Astrocyte (in vitro differentiated cells and primary cell): ENCODE measurements around the gene DNHD1. TPM values are rescaled to one million over a fixed set of nuclear protein-coding genes. Genes with fewer than 3 reads are reported as not detected.
A peak's percentile ranks its signal among the peaks of the same experiment; 100 is the strongest.

Experiments
- DNase-seq: peaks from one replicate; pipeline ENCODE4 v3.0.0-alpha.2; 2010; ENCODE audit warnings: low read depth
- FAIRE-seq: peaks from 2 replicates; lab custom pipeline; 2011; peaks lifted over from hg19 to GRCh38; lab: Jason Lieb, UNC
- H2AFZ ChIP-seq: 2 replicates; pipeline ENCODE4 v1.6.0; 2012; ENCODE audit warnings: low read depth, low read length, inconsistent platforms
- H3K27ac ChIP-seq: 2 replicates; pipeline ENCODE4 v1.5.1; 2011; ENCODE audit warnings: low read depth, low read length, inconsistent platforms
- H3K27me3 ChIP-seq: 2 replicates; pipeline ENCODE4 v1.6.0; 2011; ENCODE audit warnings: low read length, inconsistent platforms; ENCODE audit not compliant: insufficient read depth
- H3K36me3 ChIP-seq: 2 replicates; pipeline ENCODE4 v1.5.1; 2011; ENCODE audit warnings: low read length, inconsistent platforms; ENCODE audit not compliant: insufficient read depth
- H3K4me1 ChIP-seq: 2 replicates; pipeline ENCODE4 v1.5.1; 2011; ENCODE audit warnings: low read length, inconsistent platforms; ENCODE audit not compliant: insufficient read depth
- H3K4me2 ChIP-seq: 2 replicates; pipeline ENCODE4 v1.6.0; 2012; ENCODE audit warnings: low read length, inconsistent platforms
- H3K4me3 ChIP-seq: 2 replicates; pipeline ENCODE4 v1.5.1; 2011; ENCODE audit warnings: low read depth, mild to moderate bottlenecking, low read length, inconsistent platforms; ENCODE audit not compliant: insufficient read depth
- H3K79me2 ChIP-seq: 2 replicates; pipeline ENCODE4 v1.6.0; 2012; ENCODE audit warnings: mild to moderate bottlenecking, low read length, inconsistent platforms; ENCODE audit not compliant: insufficient read depth
- H3K9ac ChIP-seq: 2 replicates; pipeline ENCODE4 v1.6.0; 2012; ENCODE audit warnings: mild to moderate bottlenecking, low read length, inconsistent platforms
- H3K9me3 ChIP-seq: 2 replicates; pipeline ENCODE4 v1.5.1; 2012; ENCODE audit warnings: low read depth, mild to moderate bottlenecking, low read length, inconsistent platforms; ENCODE audit not compliant: insufficient read depth
- H4K20me1 ChIP-seq: 2 replicates; pipeline ENCODE4 v1.6.0; 2012; ENCODE audit warnings: low read length, inconsistent platforms; ENCODE audit not compliant: insufficient read depth
- H3K27ac Mint-ChIP-seq: one replicate; pipeline ENCODE4 v1.8.0; 2021; ENCODE audit warnings: mild to moderate bottlenecking, mixed read lengths; ENCODE audit not compliant: unreplicated experiment
- H3K27me3 Mint-ChIP-seq: one replicate; pipeline ENCODE4 v1.8.0; 2021; ENCODE audit warnings: low read depth, mixed read lengths; ENCODE audit not compliant: unreplicated experiment
- H3K36me3 Mint-ChIP-seq: one replicate; pipeline ENCODE4 v1.8.0; 2021; ENCODE audit warnings: low read depth, mixed read lengths; ENCODE audit not compliant: unreplicated experiment
- H3K4me1 Mint-ChIP-seq: one replicate; pipeline ENCODE4 v1.8.0; 2021; ENCODE audit warnings: low read depth, mixed read lengths; ENCODE audit not compliant: unreplicated experiment
- H3K4me3 Mint-ChIP-seq: one replicate; pipeline ENCODE4 v1.8.0; 2021; ENCODE audit warnings: mild to moderate bottlenecking, moderate library complexity, mixed read lengths; ENCODE audit not compliant: unreplicated experiment
- H3K9me3 Mint-ChIP-seq: one replicate; pipeline ENCODE4 v1.8.0; 2021; ENCODE audit warnings: mild to moderate bottlenecking, mixed read lengths; ENCODE audit not compliant: unreplicated experiment
- EZH2 ChIP-seq: IDR thresholded peaks from 2 replicates; pipeline ENCODE4 v1.6.1; 2012; ENCODE audit warnings: mild to moderate bottlenecking, low read length, inconsistent platforms; ENCODE audit not compliant: insufficient read depth
- total RNA-seq: library from RNA; stranded (reverse); gene quantifications from 2 replicates; pipeline ENCODE4 v1.2.1, GENCODE V29; 2021
- TF ChIP-seq, protein P1 (sequence below): IDR thresholded peaks from 2 replicates; pipeline ENCODE4 v1.5.1; 2011; ENCODE audit warnings: low read depth, mild to moderate bottlenecking, inconsistent platforms, low read length, moderate library complexity; ENCODE audit not compliant: insufficient read depth

DNHD1 gene
- total RNA-seq, 1 donor from 2014 or later = 8.2 TPM

DNA sequence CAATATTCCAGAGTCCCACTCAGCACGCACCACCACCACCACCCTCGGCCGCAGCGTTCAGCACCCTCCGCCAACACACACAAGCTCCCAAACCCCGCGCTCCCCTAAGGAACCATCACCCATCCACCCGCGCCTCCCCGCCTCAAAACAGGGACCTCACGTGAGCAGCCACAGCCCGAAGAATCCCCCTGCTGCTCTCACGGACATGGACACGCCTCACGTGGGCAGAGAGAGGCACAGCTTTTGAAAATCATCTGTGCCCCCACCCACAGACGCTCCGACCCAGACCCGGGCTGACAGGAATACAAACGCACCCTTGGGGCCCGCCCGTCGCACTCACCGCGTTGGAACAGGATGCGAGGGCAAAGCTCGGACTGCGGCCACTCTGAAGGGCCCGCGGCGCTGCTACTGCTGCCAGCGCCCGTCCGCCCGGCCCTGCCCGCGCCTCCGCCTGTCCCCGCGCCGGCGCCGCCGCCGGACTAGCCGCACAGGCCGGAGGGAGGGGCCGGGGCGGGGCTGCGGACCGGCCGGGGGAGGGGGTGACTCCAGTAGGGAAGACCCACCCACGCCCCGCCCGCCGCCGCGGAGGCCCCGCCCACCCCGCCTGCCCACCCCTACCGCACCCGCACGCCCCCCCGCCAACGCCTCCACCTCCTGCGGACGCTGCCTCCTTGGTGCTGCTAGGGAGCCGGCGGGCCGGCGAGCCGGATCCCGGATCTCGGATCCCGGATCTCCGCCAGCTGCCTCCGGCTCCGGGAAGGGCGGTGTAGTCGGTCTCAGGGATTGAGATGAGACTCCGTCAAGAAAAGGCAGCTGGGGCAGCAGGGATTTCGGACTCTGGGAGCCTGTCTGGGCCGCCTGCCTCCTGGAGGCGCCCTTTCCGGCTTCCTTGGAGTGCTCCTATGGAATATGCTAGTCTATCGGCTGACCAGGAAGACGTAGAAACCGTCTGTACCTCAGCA is 23.3 kb upstream of the DNHD1 start, which contains the start of gene TRIM3:
Gene TRIM3 (minus strand): TSS at position 491 of the 962 bp plus-strand sequence. CDS start 8,246 bp downstream, outside the sequence.
- H3K4me3 Mint-ChIP-seq = peak within 1 kb of the TSS; percentile 93
- H3K36me3 Mint-ChIP-seq = peaks cover 13% of the 10 kb centered on the region
- no peaks in the 10 kb centered on the region for H3K9me3 Mint-ChIP-seq
- H2AFZ ChIP-seq = peak within 1 kb of the TSS; percentile 90
- TF ChIP-seq EZH2 = no peak
- TF ChIP-seq, protein P1, sequence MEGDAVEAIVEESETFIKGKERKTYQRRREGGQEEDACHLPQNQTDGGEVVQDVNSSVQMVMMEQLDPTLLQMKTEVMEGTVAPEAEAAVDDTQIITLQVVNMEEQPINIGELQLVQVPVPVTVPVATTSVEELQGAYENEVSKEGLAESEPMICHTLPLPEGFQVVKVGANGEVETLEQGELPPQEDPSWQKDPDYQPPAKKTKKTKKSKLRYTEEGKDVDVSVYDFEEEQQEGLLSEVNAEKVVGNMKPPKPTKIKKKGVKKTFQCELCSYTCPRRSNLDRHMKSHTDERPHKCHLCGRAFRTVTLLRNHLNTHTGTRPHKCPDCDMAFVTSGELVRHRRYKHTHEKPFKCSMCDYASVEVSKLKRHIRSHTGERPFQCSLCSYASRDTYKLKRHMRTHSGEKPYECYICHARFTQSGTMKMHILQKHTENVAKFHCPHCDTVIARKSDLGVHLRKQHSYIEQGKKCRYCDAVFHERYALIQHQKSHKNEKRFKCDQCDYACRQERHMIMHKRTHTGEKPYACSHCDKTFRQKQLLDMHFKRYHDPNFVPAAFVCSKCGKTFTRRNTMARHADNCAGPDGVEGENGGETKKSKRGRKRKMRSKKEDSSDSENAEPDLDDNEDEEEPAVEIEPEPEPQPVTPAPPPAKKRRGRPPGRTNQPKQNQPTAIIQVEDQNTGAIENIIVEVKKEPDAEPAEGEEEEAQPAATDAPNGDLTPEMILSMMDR = peak; percentile 25
- peaks cover 39% of the 10 kb centered on the region for H3K79me2 ChIP-seq
- H3K9ac ChIP-seq = peak within 1 kb of the TSS; percentile 93
- H3K36me3 ChIP-seq = peaks cover 13% of the 10 kb centered on the region
- FAIRE-seq (no peak), DNase-seq (peak; percentile 72)
- peaks cover 30% of the 10 kb centered on the region for H4K20me1 ChIP-seq
- peaks cover 15% of the 10 kb centered on the region for H3K4me1 ChIP-seq
- peak within 1 kb of the TSS; percentile 93 for H3K4me3 ChIP-seq
- peak within 1 kb of the TSS; percentile 99 for H3K4me2 ChIP-seq
- H3K9me3 ChIP-seq = no peaks in the 10 kb centered on the region
- H3K27me3 Mint-ChIP-seq = no peaks in the 10 kb centered on the region
- H3K27ac Mint-ChIP-seq = peak within 1 kb of the TSS; percentile 96
- H3K4me1 Mint-ChIP-seq = peaks cover 11% of the 10 kb centered on the region
- no peaks in the 10 kb centered on the region for H3K27me3 ChIP-seq
- peak within 1 kb of the TSS; percentile 81 for H3K27ac ChIP-seq

DNA sequence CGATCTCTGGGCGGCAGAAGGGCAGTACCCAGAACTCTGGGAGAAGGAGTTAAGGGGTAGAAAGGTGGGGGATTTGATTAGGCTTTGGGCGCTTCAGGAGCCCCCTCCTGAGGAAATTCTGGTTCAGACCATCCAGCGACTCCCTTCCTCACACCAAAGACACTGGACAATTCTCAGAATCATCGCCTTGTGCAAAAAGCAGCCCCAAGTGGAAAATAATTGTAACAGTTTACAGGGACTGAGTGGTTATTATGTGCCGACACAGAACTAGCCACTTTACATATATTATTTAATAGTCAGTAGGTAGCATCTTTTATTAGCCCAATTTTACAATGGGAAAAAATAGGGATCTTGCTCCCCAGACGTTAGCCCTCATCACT is 22.7 kb upstream of the DNHD1 start:
- H3K27me3 ChIP-seq = no peaks in the 10 kb centered on the region
- Mint-ChIP-seq H3K4me3 (peak overlapping the region; percentile 86), H3K9me3 (no peaks in the 10 kb centered on the region), H3K27me3 (no peaks in the 10 kb centered on the region), H3K4me1 (peaks cover 12% of the 10 kb centered on the region), H3K36me3 (peaks cover 18% of the 10 kb centered on the region), H3K27ac (peak overlapping the region; percentile 96)
- peak overlapping the region; percentile 81 for H3K27ac ChIP-seq
- DNase-seq (no peak), FAIRE-seq (no peak)
- peaks cover 17% of the 10 kb centered on the region for H3K36me3 ChIP-seq
- peaks cover 11% of the 10 kb centered on the region for H3K4me1 ChIP-seq
- H3K9ac ChIP-seq = peak overlapping the region; percentile 90
- H3K4me3 ChIP-seq = peak overlapping the region; percentile 75
- peak overlapping the region; percentile 83 for H2AFZ ChIP-seq
- TF ChIP-seq EZH2 = no peak
- TF ChIP-seq, protein P1 = peak; percentile 2
- H3K79me2 ChIP-seq = peaks cover 40% of the 10 kb centered on the region
- H3K9me3 ChIP-seq = no peaks in the 10 kb centered on the region
- H3K4me2 ChIP-seq = peak overlapping the region; percentile 94
- H4K20me1 ChIP-seq = peaks cover 29% of the 10 kb centered on the region
